GM20000 (cell line): Measurements from ENCODE around the gene PAPLN.

Source experiments
- DNase-seq: peaks from one replicate; pipeline ENCODE4 v3.0.0; 2012; ENCODE audit warnings: low spot score
- TF ChIP-seq, protein P1 (sequence below): IDR thresholded peaks from 2 replicates; pipeline ENCODE4 v1.5.1; 2012; ENCODE audit warnings: mild to moderate bottlenecking, control low read depth; ENCODE audit errors: extremely low read depth, missing control alignments

Gene PAPLN

GRCh38 chr14:73236752-73237218 lies 521 bp upstream of the PAPLN start:
- TF ChIP-seq, protein P1, sequence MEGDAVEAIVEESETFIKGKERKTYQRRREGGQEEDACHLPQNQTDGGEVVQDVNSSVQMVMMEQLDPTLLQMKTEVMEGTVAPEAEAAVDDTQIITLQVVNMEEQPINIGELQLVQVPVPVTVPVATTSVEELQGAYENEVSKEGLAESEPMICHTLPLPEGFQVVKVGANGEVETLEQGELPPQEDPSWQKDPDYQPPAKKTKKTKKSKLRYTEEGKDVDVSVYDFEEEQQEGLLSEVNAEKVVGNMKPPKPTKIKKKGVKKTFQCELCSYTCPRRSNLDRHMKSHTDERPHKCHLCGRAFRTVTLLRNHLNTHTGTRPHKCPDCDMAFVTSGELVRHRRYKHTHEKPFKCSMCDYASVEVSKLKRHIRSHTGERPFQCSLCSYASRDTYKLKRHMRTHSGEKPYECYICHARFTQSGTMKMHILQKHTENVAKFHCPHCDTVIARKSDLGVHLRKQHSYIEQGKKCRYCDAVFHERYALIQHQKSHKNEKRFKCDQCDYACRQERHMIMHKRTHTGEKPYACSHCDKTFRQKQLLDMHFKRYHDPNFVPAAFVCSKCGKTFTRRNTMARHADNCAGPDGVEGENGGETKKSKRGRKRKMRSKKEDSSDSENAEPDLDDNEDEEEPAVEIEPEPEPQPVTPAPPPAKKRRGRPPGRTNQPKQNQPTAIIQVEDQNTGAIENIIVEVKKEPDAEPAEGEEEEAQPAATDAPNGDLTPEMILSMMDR, result no peak
- DNase-seq, result no peak

- TF ChIP-seq, protein P1, result no peak
- DNase-seq, result peak; percentile 71
Observed at GRCh38 chr14:73237786-73238423, 599 bp downstream of the PAPLN start.

GRCh38 chr14:73238424-73238852 lies 1.1 kb downstream of the PAPLN start:
- DNase-seq, result peak; percentile 58
- TF ChIP-seq, protein P1, result no peak

GRCh38 chr14:73238941-73239340 lies 1.6 kb downstream of the PAPLN start:
- DNase-seq, result peak; percentile 24

GRCh38 chr14:73239393-73240241 lies 2.3 kb downstream of the PAPLN start:
- DNase-seq, result peak; percentile 27
- TF ChIP-seq, protein P1, result no peak

More at GRCh38 chr14:73238941-73239340, 1.6 kb downstream of the PAPLN start:
- TF ChIP-seq, protein P1, result no peak

GRCh38 chr14:73240816-73241480 lies 3.6 kb downstream of the PAPLN start:
- TF ChIP-seq, protein P1, result no peak

More at GRCh38 chr14:73240816-73241480, 3.6 kb downstream of the PAPLN start:
- peak; percentile 26 for DNase-seq
